Measurements from ENCODE around the gene GALNT6.
"Not testable (repeated sequence)": the region's sequence is repeated elsewhere in the genome, so short reads cannot be mapped to it uniquely, and the experiment has no call there.

GALNT6 gene

DNA sequence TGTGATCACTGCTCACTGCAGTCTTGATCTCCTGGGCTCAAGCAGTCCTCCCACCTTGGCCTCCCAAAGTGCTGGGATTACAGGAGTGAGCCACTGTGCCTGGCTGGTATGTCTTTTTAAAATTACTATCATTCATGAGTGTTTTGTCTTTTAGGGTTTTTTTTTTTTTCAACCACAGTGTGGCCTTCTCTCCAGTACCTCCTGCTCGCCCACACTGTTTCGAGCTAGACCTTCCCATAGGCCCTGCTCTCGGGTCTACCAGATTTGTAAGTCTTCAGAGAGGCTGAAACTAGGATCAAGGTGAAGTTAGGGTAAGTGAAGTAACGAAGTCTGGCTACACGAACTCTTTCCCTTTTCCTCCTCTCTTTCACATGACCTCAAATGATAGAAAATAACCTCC lies 68.8 kb downstream of the GALNT6 start:
- no peak for DNase-seq (ENCODE audit: low read depth)
- TF ChIP-seq, protein P1, sequence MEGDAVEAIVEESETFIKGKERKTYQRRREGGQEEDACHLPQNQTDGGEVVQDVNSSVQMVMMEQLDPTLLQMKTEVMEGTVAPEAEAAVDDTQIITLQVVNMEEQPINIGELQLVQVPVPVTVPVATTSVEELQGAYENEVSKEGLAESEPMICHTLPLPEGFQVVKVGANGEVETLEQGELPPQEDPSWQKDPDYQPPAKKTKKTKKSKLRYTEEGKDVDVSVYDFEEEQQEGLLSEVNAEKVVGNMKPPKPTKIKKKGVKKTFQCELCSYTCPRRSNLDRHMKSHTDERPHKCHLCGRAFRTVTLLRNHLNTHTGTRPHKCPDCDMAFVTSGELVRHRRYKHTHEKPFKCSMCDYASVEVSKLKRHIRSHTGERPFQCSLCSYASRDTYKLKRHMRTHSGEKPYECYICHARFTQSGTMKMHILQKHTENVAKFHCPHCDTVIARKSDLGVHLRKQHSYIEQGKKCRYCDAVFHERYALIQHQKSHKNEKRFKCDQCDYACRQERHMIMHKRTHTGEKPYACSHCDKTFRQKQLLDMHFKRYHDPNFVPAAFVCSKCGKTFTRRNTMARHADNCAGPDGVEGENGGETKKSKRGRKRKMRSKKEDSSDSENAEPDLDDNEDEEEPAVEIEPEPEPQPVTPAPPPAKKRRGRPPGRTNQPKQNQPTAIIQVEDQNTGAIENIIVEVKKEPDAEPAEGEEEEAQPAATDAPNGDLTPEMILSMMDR (IDR thresholded peaks at IDR 0.05; ENCODE audit: control insufficient read depth, insufficient read depth, low read depth, low read length, missing control alignments): no peak
- H3K4me3 ChIP-seq (ENCODE audit: control insufficient read depth, low read depth, low read length): no peak overlapping the region

DNA sequence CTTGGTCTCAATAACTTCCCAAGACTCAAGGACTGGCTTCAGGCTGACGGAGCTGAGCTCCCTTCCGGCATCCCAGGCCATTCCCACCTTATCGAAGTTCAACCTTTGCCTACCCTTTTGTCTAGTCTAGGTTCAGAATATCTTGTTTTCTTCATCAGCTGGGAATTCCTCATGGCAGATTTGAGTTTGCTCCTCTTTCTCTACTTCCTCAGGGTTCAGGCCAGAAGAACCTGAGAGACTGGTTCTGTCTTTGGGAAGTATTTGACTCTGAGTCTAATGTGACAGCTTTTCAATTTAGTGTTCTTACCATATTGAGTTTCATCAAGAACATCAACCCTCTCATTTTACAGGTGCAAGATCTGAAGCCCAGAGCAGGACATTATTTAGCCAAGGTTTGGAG lies 69.3 kb downstream of the GALNT6 start:
- H3K4me3 ChIP-seq (ENCODE audit: control insufficient read depth, low read depth, low read length): no peak overlapping the region
- TF ChIP-seq, protein P1 (IDR thresholded peaks at IDR 0.05; ENCODE audit: control insufficient read depth, insufficient read depth, low read depth, low read length, missing control alignments): no peak
- no peak for DNase-seq (ENCODE audit: low read depth)

DNA sequence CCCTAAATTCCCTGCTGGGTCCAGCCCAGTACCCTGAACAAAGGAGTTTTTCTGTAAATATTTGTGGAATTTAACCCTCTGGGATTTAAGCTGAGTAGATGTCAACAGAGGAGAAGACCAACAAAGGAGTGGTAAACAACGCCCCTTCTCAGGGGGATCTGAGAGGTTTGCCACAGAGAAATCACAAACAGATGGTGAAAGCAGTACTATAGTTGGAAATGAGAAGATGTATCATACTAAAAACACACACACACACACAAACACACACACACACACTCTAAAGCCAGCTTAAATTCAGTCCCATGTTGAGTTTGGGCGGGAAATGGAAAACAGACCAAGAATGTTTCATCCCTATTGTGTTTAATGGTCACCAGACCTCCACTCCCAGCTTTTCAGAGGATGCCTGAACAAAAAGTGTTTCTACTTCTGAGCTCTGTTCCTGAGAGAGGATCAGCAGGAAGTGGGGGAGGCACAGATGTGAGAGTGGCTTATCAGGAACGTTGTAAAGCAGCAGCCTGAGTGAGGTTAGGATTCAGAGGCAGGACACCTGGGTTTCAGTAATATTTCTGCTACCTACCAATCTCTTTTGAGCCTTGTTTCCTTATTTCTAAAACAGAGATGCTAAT lies 70.4 kb downstream of the GALNT6 start:
- peak; percentile 21 for DNase-seq (ENCODE audit: low read depth)
- no peak overlapping the region for H3K4me3 ChIP-seq (ENCODE audit: control insufficient read depth, low read depth, low read length)
- TF ChIP-seq, protein P1 (IDR thresholded peaks at IDR 0.05; ENCODE audit: control insufficient read depth, insufficient read depth, low read depth, low read length, missing control alignments): no peak

DNA sequence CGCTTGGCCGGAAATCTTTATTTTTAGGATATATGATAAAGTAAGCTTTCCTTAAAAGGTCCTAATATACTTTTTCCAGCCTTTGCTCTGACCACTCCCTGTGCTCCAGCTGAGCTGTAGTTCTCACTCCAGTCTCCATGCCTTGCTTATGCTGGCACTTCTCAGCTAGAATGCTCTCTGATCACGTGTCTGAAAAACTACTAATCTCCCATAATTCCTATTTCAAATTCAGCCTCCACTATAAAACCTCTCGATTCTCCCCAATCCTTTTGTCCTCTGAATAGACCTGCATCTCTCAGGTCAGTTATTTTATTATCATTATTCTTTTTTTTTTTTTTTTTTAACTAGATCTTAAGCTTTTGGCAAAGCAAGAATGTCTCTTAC lies 70.9 kb downstream of the GALNT6 start:
- DNase-seq (ENCODE audit: low read depth): no peak
- TF ChIP-seq, protein P1 (IDR thresholded peaks at IDR 0.05; ENCODE audit: control insufficient read depth, insufficient read depth, low read depth, low read length, missing control alignments): no peak
- H3K4me3 ChIP-seq (ENCODE audit: control insufficient read depth, low read depth, low read length): no peak overlapping the region

DNA sequence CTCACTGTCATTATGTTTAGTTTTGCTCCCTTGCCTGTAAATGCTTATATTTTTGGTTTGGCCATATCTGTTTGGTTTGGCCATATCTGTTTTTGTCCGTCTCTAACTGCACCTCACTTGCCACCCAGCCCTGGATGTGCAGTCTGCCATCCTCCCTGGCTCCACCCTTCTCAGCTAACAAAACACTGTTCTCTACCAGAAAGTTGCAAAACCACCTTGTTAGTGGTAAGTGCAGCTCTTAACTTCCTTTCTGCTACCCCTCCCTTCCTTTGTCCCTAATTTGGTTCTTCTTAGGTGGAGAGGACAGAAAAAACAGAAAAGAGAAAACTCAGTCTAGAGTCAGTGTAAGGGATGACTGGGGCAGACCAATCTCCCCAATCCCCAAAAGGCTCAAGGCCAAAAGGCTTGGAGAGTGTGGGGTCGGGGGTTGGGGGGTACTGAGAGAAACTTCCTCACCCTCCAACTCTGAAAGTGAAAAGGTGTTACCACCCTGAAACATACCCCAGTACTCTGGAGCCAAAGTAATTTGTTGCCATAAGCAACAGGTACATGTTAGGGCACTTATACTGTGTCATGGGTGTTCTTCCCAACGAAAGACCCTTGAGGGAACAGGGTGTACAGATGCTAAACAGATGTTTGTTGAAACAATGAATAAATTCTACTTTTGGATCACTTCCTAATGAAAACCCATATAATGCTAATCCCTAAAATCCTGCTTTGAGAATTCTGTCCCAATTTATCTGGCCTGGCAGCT lies 72.2 kb downstream of the GALNT6 start:
- TF ChIP-seq, protein P1 (IDR thresholded peaks at IDR 0.05; ENCODE audit: control insufficient read depth, insufficient read depth, low read depth, low read length, missing control alignments): no peak
- DNase-seq (ENCODE audit: low read depth): no peak

DNA sequence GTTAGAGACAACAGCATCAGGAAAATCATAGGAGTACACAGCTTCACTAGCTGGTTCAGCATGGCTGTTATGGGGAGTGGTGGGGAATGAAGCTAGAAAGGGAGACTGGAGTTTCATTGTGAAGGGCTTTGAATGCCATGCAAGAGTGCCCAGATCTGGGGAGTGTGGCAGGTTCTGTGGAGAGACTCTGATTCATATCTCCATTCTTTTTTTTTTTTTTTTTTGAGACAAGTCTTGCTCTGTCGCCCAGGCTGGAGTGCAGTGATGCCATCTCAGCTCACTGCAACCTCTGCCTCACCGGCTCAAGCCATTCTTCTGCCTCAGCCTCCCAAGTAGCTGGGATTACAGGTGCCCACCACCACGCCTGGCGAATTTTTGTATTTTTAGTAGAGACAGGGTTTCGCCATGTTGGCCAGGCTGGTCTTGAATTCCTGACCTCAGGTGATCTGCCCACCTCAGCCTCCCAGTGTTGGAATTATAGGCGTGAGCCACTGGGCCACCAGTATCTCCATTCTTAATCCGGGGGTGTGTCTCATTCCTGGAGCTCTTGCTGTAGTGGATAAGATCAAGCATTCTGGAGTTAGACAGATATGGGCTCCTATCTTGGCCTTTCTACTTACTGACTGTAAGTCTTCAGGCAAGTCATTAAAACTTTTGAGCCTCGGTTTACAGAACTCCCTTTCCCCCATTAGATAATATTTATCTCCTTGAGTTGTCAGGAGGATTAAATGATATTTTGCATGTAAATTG lies 73.0 kb downstream of the GALNT6 start:
- not testable (repeated sequence) for H3K4me3 ChIP-seq (ENCODE audit: control insufficient read depth, low read depth, low read length); DNase-seq (ENCODE audit: low read depth)

More for the DNA sequence above, 72.2 kb downstream of the GALNT6 start:
- H3K4me3 ChIP-seq (ENCODE audit: control insufficient read depth, low read depth, low read length): no peak overlapping the region

DNA sequence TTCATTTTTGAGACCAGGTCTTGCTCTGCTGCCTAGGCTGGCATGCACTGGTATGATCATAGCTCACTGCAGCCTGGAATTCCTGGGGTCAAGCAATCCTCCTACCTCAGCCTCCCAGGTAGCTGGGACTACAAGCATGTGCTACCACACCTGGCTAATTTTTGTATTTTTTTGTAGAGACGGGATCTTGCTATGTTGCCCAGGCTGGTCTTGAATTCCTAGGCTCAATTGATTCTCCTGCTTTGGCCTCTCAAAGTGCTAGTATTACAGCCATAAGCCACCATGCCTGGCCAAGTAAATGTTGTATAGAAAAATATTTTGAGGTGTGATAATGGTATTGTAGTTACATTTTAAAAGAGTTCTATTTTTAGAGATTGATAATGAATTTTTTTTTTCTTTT lies 79.8 kb downstream of the GALNT6 start:
- no peak for DNase-seq (ENCODE audit: low read depth)
- TF ChIP-seq, protein P1 (IDR thresholded peaks at IDR 0.05; ENCODE audit: control insufficient read depth, insufficient read depth, low read depth, low read length, missing control alignments): no peak

More for the DNA sequence above, 79.8 kb downstream of the GALNT6 start:
- H3K4me3 ChIP-seq (ENCODE audit: control insufficient read depth, low read depth, low read length): no peak overlapping the region

Measured in AG09309 (cell line).